Activated T-cell treated with anti-CD3 and anti-CD28 coated beads, Interleukin-2, amount 50 U/mL, for 48 hours (primary cell): ENCODE results near the gene GRHL3.

Experiments
- DNase-seq, 2 experiments: peaks; one replicate each; pipeline ENCODE4 v3.0.0-alpha.2; 2020

Gene GRHL3

GRCh38 chr1:24293392-24294227 is 25.5 kb upstream of the GRHL3 start:
- no peak for DNase-seq

GRCh38 chr1:24294228-24294672 is 24.9 kb upstream of the GRHL3 start:
- no peak for DNase-seq

- DNase-seq = no peak
Observed at GRCh38 chr1:24294716-24295371, 24.3 kb upstream of the GRHL3 start.

GRCh38 chr1:24295535-24295934 is 23.6 kb upstream of the GRHL3 start:
- DNase-seq = no peak

- no peak for DNase-seq
Observed at GRCh38 chr1:24297187-24297851, 21.8 kb upstream of the GRHL3 start.

- DNase-seq = no peak
Observed at GRCh38 chr1:24297852-24298232, 21.3 kb upstream of the GRHL3 start.

GRCh38 chr1:24298606-24299005 is 20.6 kb upstream of the GRHL3 start:
- no peak for DNase-seq

GRCh38 chr1:24299901-24300300 is 19.3 kb upstream of the GRHL3 start:
- DNase-seq = no peak

GRCh38 chr1:24300971-24301784 is 18.0 kb upstream of the GRHL3 start:
- no peak for DNase-seq

- DNase-seq = no peak
Observed at GRCh38 chr1:24301785-24302175, 17.4 kb upstream of the GRHL3 start.

- DNase-seq = no peak
Observed at GRCh38 chr1:24302209-24302611, 16.9 kb upstream of the GRHL3 start.

GRCh38 chr1:24303600-24303999 is 15.6 kb upstream of the GRHL3 start:
- DNase-seq = no peak

GRCh38 chr1:24304763-24305162 is 14.4 kb upstream of the GRHL3 start:
- DNase-seq = no peak

- DNase-seq = no peak
Observed at GRCh38 chr1:24308365-24309015, 10.7 kb upstream of the GRHL3 start.

- peak; percentile 39 to 53 for DNase-seq
Observed at GRCh38 chr1:24309762-24310485, 9.2 kb upstream of the GRHL3 start.

- DNase-seq = no peak
Observed at GRCh38 chr1:24311234-24311633, 7.9 kb upstream of the GRHL3 start.

GRCh38 chr1:24311741-24312140 is 7.4 kb upstream of the GRHL3 start:
- no peak for DNase-seq

- DNase-seq = no peak
Observed at GRCh38 chr1:24315391-24315790, 3.8 kb upstream of the GRHL3 start.

GRCh38 chr1:24316645-24317044 is 2.5 kb upstream of the GRHL3 start:
- no peak for DNase-seq

GRCh38 chr1:24317081-24317480 is 2.1 kb upstream of the GRHL3 start:
- DNase-seq = no peak

- no peak for DNase-seq
Observed at GRCh38 chr1:24317956-24318614, 1.1 kb upstream of the GRHL3 start.
